ENCODE results near the gene FEZ2. TPM values are rescaled to one million over a fixed set of nuclear protein-coding genes. Genes with fewer than 3 reads are reported as not detected.

The FEZ2 gene
- total and polyA plus RNA-seq, 2 of the 13 experiments (the other 11 are each of a cell fraction or from before 2014, with no cell fraction given) = 42.5 to 59.1 TPM

DNA sequence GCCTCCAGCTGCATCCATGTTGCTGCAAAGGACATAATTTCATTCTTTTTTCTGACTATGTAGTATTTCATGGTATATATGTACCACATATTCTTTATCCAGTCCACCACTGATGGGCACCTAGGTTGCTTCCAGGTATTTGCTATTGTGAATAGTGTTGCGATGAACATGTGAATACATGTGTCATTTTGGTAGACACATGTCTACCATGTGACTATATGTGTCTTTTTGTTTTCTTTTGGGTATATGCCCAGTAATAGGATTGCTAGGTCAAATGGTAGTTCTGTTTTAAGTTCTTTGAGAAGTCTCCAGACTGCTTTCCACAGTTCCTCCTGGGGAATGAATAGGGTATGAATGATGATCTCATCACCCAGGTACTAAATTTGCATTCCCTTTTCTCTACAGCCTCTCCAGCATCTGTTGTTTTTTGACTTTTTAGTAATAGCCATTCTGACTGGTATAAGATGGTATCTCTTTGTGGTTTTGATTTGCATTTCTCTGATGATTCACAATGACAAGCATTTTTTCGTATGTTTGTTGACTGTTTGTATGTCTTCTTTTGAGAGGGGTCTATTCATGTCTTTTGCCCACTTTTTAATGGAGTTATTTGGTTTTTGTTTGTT, 35.6 kb upstream of the FEZ2 start:
- H3K4me1 ChIP-seq (ENCODE audit: insufficient read depth, low read length) = no peaks in the 10 kb centered on the region
- no peak overlapping the region for H3K9ac ChIP-seq (ENCODE audit: insufficient read depth, low read depth, low read length)
- intact Hi-C loops (cut with micrococcal nuclease; ENCODE audit: unreplicated experiment) = no loop called here
- no peak overlapping the region for H3K27ac ChIP-seq (ENCODE audit: extremely low read length, insufficient read depth, low read length)
- ChIA-PET POLR2A (no interaction called here), CTCF (ENCODE audit: low intra/inter-chr PET ratio, low total read pairs) (no interaction called here)
- DNase-seq (ENCODE audit: low spot score) (no peak), FAIRE-seq (no peak), ATAC-seq (no peak)
- no peaks in the 10 kb centered on the region for H3K27me3 ChIP-seq (ENCODE audit: control insufficient read depth in 1 of 2, insufficient read depth in 2 of 2, low read length in 2 of 2)
- 57% methylated on average over 2 of the region's 2 CpGs for WGBS (ENCODE audit: low lambda C conversion rate)
- H4K20me1 ChIP-seq (ENCODE audit: insufficient read depth, low read length) = no peaks in the 10 kb centered on the region
- no TSS peak for BruUV-seq (replicated peaks)
- in situ Hi-C loops (cut with HindIII; ENCODE audit: extremely low pct_ligation_motif_present, low pct_unique_long_range_greater_than_20kb) = no loop called here
- H3K9me3 ChIP-seq (ENCODE audit: low read length) = no peaks in the 10 kb centered on the region
- no peak overlapping the region for H2AFZ ChIP-seq (ENCODE audit: low read length)
- TF ChIP-seq, protein P1, sequence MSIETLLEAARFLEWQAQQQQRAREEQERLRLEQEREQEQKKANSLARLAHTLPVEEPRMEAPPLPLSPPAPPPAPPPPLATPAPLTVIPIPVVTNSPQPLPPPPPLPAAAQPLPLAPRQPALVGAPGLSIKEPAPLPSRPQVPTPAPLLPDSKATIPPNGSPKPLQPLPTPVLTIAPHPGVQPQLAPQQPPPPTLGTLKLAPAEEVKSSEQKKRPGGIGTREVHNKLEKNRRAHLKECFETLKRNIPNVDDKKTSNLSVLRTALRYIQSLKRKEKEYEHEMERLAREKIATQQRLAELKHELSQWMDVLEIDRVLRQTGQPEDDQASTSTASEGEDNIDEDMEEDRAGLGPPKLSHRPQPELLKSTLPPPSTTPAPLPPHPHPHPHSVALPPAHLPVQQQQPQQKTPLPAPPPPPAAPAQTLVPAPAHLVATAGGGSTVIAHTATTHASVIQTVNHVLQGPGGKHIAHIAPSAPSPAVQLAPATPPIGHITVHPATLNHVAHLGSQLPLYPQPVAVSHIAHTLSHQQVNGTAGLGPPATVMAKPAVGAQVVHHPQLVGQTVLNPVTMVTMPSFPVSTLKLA (IDR thresholded peaks at IDR 0.05) = peak; percentile 92
- TF ChIP-seq FOXK2 (IDR thresholded peaks at IDR 0.05) (0 out of 2 replicates have a peak, but pooled peaks have one; percentile 32), NRL (CRISPR knock-in tag; IDR thresholded peaks at IDR 0.05; ENCODE audit: borderline replicate concordance) (no peak)
- TF ChIP-seq, protein P2, sequence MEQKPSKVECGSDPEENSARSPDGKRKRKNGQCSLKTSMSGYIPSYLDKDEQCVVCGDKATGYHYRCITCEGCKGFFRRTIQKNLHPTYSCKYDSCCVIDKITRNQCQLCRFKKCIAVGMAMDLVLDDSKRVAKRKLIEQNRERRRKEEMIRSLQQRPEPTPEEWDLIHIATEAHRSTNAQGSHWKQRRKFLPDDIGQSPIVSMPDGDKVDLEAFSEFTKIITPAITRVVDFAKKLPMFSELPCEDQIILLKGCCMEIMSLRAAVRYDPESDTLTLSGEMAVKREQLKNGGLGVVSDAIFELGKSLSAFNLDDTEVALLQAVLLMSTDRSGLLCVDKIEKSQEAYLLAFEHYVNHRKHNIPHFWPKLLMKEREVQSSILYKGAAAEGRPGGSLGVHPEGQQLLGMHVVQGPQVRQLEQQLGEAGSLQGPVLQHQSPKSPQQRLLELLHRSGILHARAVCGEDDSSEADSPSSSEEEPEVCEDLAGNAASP (CRISPR knock-in tag; IDR thresholded peaks at IDR 0.05; ENCODE audit: borderline replicate concordance) = no peak
- H3K79me2 ChIP-seq (ENCODE audit: insufficient read depth, low read length) = no peaks in the 10 kb centered on the region
- H3K36me3 ChIP-seq (replicated peaks in 1 of 2; ENCODE audit: control insufficient read depth in 1 of 2, insufficient read depth in 2 of 2, low read length in 2 of 2) = no peaks in the 10 kb centered on the region
- no peak overlapping the region for H3K4me2 ChIP-seq (ENCODE audit: low read depth, low read length)
- H3K4me3 ChIP-seq (replicated peaks in 1 of 3; ENCODE audit: insufficient read depth in 1 of 3, low read depth in 2 of 3, low read length in 3 of 3) = no peak overlapping the region

DNA sequence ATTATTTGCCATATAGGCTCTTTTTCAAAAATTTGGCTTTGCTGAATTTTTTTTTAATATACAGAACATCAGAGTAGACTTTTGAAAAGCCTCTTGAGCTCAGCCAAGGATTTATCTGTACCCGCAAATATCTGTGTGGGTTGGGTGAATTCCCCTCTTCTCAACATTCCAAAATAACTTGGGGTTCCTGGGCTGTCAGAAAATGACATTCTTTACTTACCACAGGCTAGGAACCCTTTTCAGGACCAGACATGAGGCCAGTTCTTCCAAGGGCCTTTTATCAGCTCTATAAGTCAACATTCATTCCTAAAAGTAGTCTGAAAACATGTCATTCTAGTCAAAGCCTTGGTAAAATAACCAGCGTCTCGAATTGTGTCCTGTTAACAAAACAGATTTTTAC, 28.8 kb upstream of the FEZ2 start:
- POLR2A ChIA-PET = no interaction called here
- no peak for FAIRE-seq
- BruUV-seq (replicated peaks) = no TSS peak
- TF ChIP-seq MEF2D (CRISPR knock-in tag; IDR thresholded peaks at IDR 0.05) (no peak), GLI4 (CRISPR knock-in tag; IDR thresholded peaks at IDR 0.05; ENCODE audit: borderline replicate concordance) (no peak), MYNN (CRISPR knock-in tag; IDR thresholded peaks at IDR 0.05; ENCODE audit: low read depth) (no peak)
- TF ChIP-seq, protein P3, sequence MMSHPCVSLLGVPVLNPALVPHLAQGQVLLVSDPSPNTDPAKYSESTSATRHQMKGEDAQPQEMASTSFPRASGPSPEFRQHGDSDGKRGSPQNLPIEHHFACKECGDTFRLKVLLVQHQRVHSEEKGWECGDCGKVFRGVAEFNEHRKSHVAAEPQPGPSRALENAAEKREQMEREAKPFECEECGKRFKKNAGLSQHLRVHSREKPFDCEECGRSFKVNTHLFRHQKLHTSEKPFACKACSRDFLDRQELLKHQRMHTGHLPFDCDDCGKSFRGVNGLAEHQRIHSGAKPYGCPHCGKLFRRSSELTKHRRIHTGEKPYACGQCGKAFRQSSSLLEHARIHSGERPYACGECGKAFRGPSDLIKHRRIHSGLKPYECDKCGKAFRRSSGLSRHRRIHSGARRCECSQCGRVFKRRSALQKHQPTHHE (CRISPR knock-in tag; IDR thresholded peaks at IDR 0.05; ENCODE audit: borderline replicate concordance) = no peak
- TF ChIP-seq, protein P4, sequence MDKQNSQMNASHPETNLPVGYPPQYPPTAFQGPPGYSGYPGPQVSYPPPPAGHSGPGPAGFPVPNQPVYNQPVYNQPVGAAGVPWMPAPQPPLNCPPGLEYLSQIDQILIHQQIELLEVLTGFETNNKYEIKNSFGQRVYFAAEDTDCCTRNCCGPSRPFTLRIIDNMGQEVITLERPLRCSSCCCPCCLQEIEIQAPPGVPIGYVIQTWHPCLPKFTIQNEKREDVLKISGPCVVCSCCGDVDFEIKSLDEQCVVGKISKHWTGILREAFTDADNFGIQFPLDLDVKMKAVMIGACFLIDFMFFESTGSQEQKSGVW (CRISPR knock-in tag; IDR thresholded peaks at IDR 0.05; ENCODE audit: borderline replicate concordance) = no peak
- TF ChIP-seq, protein P5, sequence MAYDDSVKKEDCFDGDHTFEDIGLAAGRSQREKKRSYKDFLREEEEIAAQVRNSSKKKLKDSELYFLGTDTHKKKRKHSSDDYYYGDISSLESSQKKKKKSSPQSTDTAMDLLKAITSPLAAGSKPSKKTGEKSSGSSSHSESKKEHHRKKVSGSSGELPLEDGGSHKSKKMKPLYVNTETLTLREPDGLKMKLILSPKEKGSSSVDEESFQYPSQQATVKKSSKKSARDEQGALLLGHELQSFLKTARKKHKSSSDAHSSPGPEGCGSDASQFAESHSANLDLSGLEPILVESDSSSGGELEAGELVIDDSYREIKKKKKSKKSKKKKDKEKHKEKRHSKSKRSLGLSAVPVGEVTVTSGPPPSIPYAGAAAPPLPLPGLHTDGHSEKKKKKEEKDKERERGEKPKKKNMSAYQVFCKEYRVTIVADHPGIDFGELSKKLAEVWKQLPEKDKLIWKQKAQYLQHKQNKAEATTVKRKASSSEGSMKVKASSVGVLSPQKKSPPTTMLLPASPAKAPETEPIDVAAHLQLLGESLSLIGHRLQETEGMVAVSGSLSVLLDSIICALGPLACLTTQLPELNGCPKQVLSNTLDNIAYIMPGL (CRISPR knock-in tag; IDR thresholded peaks at IDR 0.05; ENCODE audit: borderline replicate concordance in 1 of 2, low read depth in 1 of 2) = no peak

More for the DNA sequence above, 28.8 kb upstream of the FEZ2 start:
- H2AFZ ChIP-seq (ENCODE audit: low read length) = no peak overlapping the region
- no peak overlapping the region for H3K27ac ChIP-seq (ENCODE audit: extremely low read length, insufficient read depth, low read length)
- intact Hi-C loops (cut with micrococcal nuclease; ENCODE audit: unreplicated experiment) = no loop called here
- H3K4me1 ChIP-seq (ENCODE audit: insufficient read depth, low read length) = no peaks in the 10 kb centered on the region
- CTCF ChIA-PET (ENCODE audit: low intra/inter-chr PET ratio, low total read pairs) = no interaction called here
- peaks cover 15% of the 10 kb centered on the region for H3K9me3 ChIP-seq (ENCODE audit: low read length)
- H3K4me3 ChIP-seq (replicated peaks in 1 of 3; ENCODE audit: insufficient read depth in 1 of 3, low read depth in 2 of 3, low read length in 3 of 3) = no peak overlapping the region
- H3K4me2 ChIP-seq (ENCODE audit: low read depth, low read length) = no peak overlapping the region
- H3K9ac ChIP-seq (ENCODE audit: insufficient read depth, low read depth, low read length) = no peak overlapping the region
- H3K79me2 ChIP-seq (ENCODE audit: insufficient read depth, low read length) = no peaks in the 10 kb centered on the region
- no peaks in the 10 kb centered on the region for H3K36me3 ChIP-seq (replicated peaks in 1 of 2; ENCODE audit: control insufficient read depth in 1 of 2, insufficient read depth in 2 of 2, low read length in 2 of 2)
- DNase-seq (ENCODE audit: low spot score) = no peak
- no peaks in the 10 kb centered on the region for H4K20me1 ChIP-seq (ENCODE audit: insufficient read depth, low read length)
- in situ Hi-C loops (cut with HindIII; ENCODE audit: extremely low pct_ligation_motif_present, low pct_unique_long_range_greater_than_20kb) = no loop called here
- peaks cover 0 to 5% of the 10 kb centered on the region in 2 experiments; a peak in 1 of 5 replicates for H3K27me3 ChIP-seq (ENCODE audit: control insufficient read depth in 1 of 2, insufficient read depth in 2 of 2, low read length in 2 of 2)
- no peak for ATAC-seq
- 29% methylated on average over 3 of the region's 3 CpGs for WGBS (ENCODE audit: low lambda C conversion rate)
